ENCODE results near the gene CEP85.

CEP85 gene

DNA sequence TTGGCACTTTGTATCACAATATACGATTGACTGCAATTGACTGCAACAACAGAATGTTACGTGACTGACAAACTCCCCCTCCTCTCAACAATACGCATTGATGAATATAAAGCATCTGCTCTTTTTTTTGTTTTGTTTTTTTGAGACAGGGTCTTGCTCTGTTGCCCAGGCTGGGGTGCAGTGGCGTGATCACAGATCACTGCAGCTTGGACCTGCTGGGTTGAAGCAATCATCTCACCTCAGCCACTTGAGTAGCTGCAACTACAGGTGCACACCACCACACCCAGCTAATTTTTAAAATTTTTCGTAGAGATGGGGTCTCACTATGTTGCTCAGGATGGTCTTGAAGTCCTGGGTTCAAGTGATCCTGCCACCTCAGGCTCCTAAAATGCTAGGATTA, 21.3 kb upstream of the CEP85 start:
- TF ChIP-seq FOXP2 (optimal IDR thresholded peaks at IDR 0.05; ENCODE audit: borderline replicate concordance, extremely low read depth, extremely low read length, insufficient read depth) (no peak), REST (IDR thresholded peaks at IDR 0.05; ENCODE audit: insufficient read depth in 1 of 2, low read depth in 2 of 2, low read length in 2 of 2) (no peak), SIN3A (IDR thresholded peaks at IDR 0.05; ENCODE audit: borderline replicate concordance, insufficient read depth, low read length) (no peak)

GRCh38 chr1:26213335-26213905, 20.6 kb upstream of the CEP85 start:
- no peak for TF ChIP-seq POLR2AphosphoS5 (IDR thresholded peaks at IDR 0.05; ENCODE audit: low read depth, low read length)
- no peak for TF ChIP-seq SIN3A (IDR thresholded peaks at IDR 0.05; ENCODE audit: borderline replicate concordance, insufficient read depth, low read length)
- TF ChIP-seq REST (IDR thresholded peaks at IDR 0.05; ENCODE audit: insufficient read depth in 1 of 2, low read depth in 2 of 2, low read length in 2 of 2) = no peak
- no peak for TF ChIP-seq TAF1 (IDR thresholded peaks at IDR 0.05; ENCODE audit: borderline replicate concordance, insufficient read depth, low read length)
- no peak for TF ChIP-seq FOXP2 (optimal IDR thresholded peaks at IDR 0.05; ENCODE audit: borderline replicate concordance, extremely low read depth, extremely low read length, insufficient read depth)

- no peak for TF ChIP-seq SIN3A (IDR thresholded peaks at IDR 0.05; ENCODE audit: borderline replicate concordance, insufficient read depth, low read length)
- no peak for TF ChIP-seq POLR2AphosphoS5 (IDR thresholded peaks at IDR 0.05; ENCODE audit: low read depth, low read length)
- no peak for TF ChIP-seq TAF1 (IDR thresholded peaks at IDR 0.05; ENCODE audit: borderline replicate concordance, insufficient read depth, low read length)
- TF ChIP-seq REST (IDR thresholded peaks at IDR 0.05; ENCODE audit: insufficient read depth in 1 of 2, low read depth in 2 of 2, low read length in 2 of 2) = no peak
- TF ChIP-seq FOXP2 (optimal IDR thresholded peaks at IDR 0.05; ENCODE audit: borderline replicate concordance, extremely low read depth, extremely low read length, insufficient read depth) = no peak
These were observed 18.8 kb upstream of the CEP85 start for GRCh38 chr1:26215246-26215645.

DNA sequence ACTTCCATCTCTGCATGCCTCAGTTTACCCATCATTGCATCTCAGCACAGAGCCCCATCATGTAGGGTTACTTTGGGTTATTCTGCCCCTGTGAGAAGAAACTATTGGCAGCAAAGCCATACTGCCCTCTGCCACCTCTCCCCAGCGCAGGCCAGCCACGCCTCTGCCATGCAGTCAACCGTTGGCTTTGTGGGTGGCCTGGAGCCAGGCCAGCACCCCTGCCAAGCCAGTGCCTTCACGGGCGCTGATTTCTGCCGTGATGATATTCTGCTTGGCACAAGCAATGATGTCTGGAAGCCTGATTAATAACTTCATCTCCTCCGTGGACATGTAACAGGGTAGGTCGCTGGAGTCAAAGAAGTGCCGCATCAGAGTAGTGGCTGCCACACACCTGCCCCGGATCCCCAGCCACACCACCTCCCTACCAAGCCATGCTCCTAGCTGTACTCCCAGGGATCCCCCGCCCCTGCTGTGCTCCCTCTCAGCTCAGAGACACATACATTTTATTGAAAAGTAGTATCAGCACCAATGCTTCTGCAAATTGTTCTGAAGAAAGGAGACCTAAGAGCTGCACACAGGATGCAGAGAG, 15.0 kb upstream of the CEP85 start:
- TF ChIP-seq TAF1 (IDR thresholded peaks at IDR 0.05; ENCODE audit: borderline replicate concordance, insufficient read depth, low read length) (no peak), POLR2AphosphoS5 (IDR thresholded peaks at IDR 0.05; ENCODE audit: low read depth, low read length) (no peak), FOXP2 (optimal IDR thresholded peaks at IDR 0.05; ENCODE audit: borderline replicate concordance, extremely low read depth, extremely low read length, insufficient read depth) (no peak), SIN3A (IDR thresholded peaks at IDR 0.05; ENCODE audit: borderline replicate concordance, insufficient read depth, low read length) (no peak), REST (IDR thresholded peaks at IDR 0.05; ENCODE audit: insufficient read depth in 1 of 2, low read depth in 2 of 2, low read length in 2 of 2) (no peak)

Data from PFSK-1 (cell line).